ENCODE data around the gene MED26. TPM values are rescaled to one million over a fixed set of nuclear protein-coding genes. Genes with fewer than 3 reads are reported as not detected.

Gene MED26
- total and polyA plus RNA-seq, 2 of the 8 experiments (the other 6 are each of a cell fraction or from before 2014, with no cell fraction given): 5.3 to 10.7 TPM

DNA sequence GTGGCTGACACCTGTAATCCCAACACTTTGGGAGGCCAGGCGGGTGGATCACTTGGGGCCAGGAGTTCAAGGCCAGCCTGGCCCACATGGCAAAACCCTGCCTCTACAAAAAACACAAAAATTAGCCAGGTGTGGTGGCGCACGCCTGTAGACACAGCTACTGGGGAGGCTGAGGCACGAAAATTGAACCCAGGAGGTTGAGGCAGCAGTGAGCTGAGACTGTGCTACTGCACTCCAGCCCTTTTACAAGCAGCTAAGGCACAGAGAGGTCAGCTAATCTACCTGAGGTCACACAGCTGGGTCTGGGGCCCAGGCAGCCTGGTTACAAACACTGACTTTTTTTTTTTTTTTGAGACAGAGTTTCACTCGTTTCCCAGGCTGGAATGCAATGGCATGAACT is 27.2 kb downstream of the MED26 start (continued):
- TF ChIP-seq RAD21 (IDR thresholded peaks at IDR 0.05 in 1 of 2, conservative IDR thresholded peaks at IDR 0.05 in 1 of 2; ENCODE audit: low read depth in 2 of 2, low read length in 2 of 2) (no peak), FOSL1 (IDR thresholded peaks at IDR 0.05; ENCODE audit: insufficient read depth, low read depth, low read length) (no peak), EP300 (IDR thresholded peaks at IDR 0.05; ENCODE audit: borderline replicate concordance in 1 of 2, low read depth in 2 of 2, low read length in 2 of 2) (no peak), HDAC6 (IDR thresholded peaks at IDR 0.05; ENCODE audit: low read depth, low read length) (no peak), NRF1 (IDR thresholded peaks at IDR 0.05; ENCODE audit: low read depth, low read length) (no peak), CREB1 (IDR thresholded peaks at IDR 0.05) (no peak), EGR1 (IDR thresholded peaks at IDR 0.05; ENCODE audit: borderline replicate concordance, low read depth, low read length) (no peak)
- TF ChIP-seq, protein P1, sequence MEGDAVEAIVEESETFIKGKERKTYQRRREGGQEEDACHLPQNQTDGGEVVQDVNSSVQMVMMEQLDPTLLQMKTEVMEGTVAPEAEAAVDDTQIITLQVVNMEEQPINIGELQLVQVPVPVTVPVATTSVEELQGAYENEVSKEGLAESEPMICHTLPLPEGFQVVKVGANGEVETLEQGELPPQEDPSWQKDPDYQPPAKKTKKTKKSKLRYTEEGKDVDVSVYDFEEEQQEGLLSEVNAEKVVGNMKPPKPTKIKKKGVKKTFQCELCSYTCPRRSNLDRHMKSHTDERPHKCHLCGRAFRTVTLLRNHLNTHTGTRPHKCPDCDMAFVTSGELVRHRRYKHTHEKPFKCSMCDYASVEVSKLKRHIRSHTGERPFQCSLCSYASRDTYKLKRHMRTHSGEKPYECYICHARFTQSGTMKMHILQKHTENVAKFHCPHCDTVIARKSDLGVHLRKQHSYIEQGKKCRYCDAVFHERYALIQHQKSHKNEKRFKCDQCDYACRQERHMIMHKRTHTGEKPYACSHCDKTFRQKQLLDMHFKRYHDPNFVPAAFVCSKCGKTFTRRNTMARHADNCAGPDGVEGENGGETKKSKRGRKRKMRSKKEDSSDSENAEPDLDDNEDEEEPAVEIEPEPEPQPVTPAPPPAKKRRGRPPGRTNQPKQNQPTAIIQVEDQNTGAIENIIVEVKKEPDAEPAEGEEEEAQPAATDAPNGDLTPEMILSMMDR (IDR thresholded peaks at IDR 0.05; ENCODE audit: control extremely low read depth in 1 of 3, insufficient read depth in 1 of 3, low read depth in 1 of 3, low read length in 3 of 3): no peak

All from H1 (cell line).